K562 (cell line): Measurements from ENCODE around the gene NDUFS8. TPM values are rescaled to one million over a fixed set of nuclear protein-coding genes. Genes with fewer than 3 reads are reported as not detected.
A peak's percentile ranks its signal among the peaks of the same experiment; 100 is the strongest.

Experiments
- CHCHD3 ChIP-seq: fragments of 250-450 bp; sonication (Bioruptor Pico); IDR thresholded peaks from 2 replicates; pipeline ENCODE4 v2.1.2; 2022; ENCODE audit warnings: mild to moderate bottlenecking
- KAT7 ChIP-seq: sonication (generic); formaldehyde crosslinking; IDR thresholded peaks from 2 replicates; pipeline ENCODE4 v1.8.0; 2022; ENCODE audit warnings: missing genetic modification reagents, mild to moderate bottlenecking, borderline replicate concordance
- NFYB ChIP-seq: IDR thresholded peaks from 2 replicates; pipeline ENCODE4 v1.6.1; 2011; ENCODE audit warnings: mild to moderate bottlenecking, moderate library complexity; ENCODE audit not compliant: insufficient read length; ENCODE audit errors: extremely low read depth
- PHB ChIP-seq: fragments of 250-450 bp; sonication (Bioruptor Pico); IDR thresholded peaks from 2 replicates; pipeline ENCODE4 v1.5.0; 2021
- PHTF2 ChIP-seq: fragments of 250-450 bp; sonication (Bioruptor Pico); IDR thresholded peaks from 2 replicates; pipeline ENCODE4 v1.5.0; 2021; ENCODE audit warnings: mild to moderate bottlenecking
- RBM25 ChIP-seq: fragments of 200-400 bp; formaldehyde crosslinking; IDR thresholded peaks from 2 replicates; pipeline ENCODE4 v1.6.1; 2018; ENCODE audit warnings: low read length, low read depth, moderate library complexity; ENCODE audit not compliant: severe bottlenecking
- TCF7L2 ChIP-seq: fragments of 150-350 bp; IDR thresholded peaks from 2 replicates; pipeline ENCODE4 v1.6.1; 2016; ENCODE audit warnings: low read depth, mild to moderate bottlenecking, low read length, moderate library complexity
- TRIM28 ChIP-seq: fragments of 450-650 bp; IDR thresholded peaks from 2 replicates; pipeline ENCODE4 v1.6.1; 2017
- ZEB2 ChIP-seq: fragments of 450-650 bp; IDR thresholded peaks from 2 replicates; pipeline ENCODE4 v1.6.1; 2016
- ZFPM2 ChIP-seq: fragments of 250-450 bp; sonication (Bioruptor Pico); IDR thresholded peaks from 2 replicates; pipeline ENCODE4 v1.5.1; 2022; ENCODE audit warnings: mild to moderate bottlenecking
- ZNF316 ChIP-seq: fragments of 450-650 bp; IDR thresholded peaks from 2 replicates; pipeline ENCODE4 v1.6.1; 2016
- ZNF584 ChIP-seq: fragments of 200-800 bp; sonication (Bioruptor generic); IDR thresholded peaks from 2 replicates; pipeline ENCODE4 v1.6.1; 2016; ENCODE audit warnings: low read depth, mild to moderate bottlenecking, missing genetic modification characterization, missing compliant biosample characterization
- ZNF699 ChIP-seq: fragments of 250-450 bp; sonication (Bioruptor Pico); IDR thresholded peaks from 2 replicates; pipeline ENCODE4 v1.8.0; 2021; ENCODE audit warnings: mild to moderate bottlenecking, moderate library complexity; ENCODE audit not compliant: insufficient replicate concordance
- ZNF77 ChIP-seq: fragments of 250-450 bp; sonication (Bioruptor Pico); IDR thresholded peaks from 2 replicates; pipeline ENCODE4 v1.5.0; 2020
- polyA plus RNA-seq, 8 experiments: library from polyadenylated mRNA; depleted of rRNA in 4 of 8; stranded (reverse) in 5 of 8; unstranded in 3 of 8; fragments of >200 nt; fragmentation: Nextera tagmentation in 2 of 8; fragmentation: Illumina TruSeq in 1 of 8; extraction: Ambion mirVana in 2 of 8; extraction: Trizol in 1 of 8; gene quantifications; 2 replicates each; pipeline versions ENCODE4 v1.2.1 to v1.2.3, GENCODE V29; 2011 to 2014; ENCODE audit warnings: inconsistent platforms in 1 of 8, missing spikeins in 1 of 8
- total RNA-seq, 7 experiments: library from RNA; depleted of rRNA in 6 of 7; stranded (reverse); fragments of >200 nt in 6 of 7; fragmentation: Illumina TruSeq in 2 of 7; extraction: Trizol in 2 of 7; gene quantifications; 2 replicates each; pipeline versions ENCODE4 v1.2.1 to v1.2.3, GENCODE V29; 2011 to 2021; ENCODE audit warnings: low replicate concordance in 1 of 7
- TF ChIP-seq, protein P1 (sequence below): fragments of 250-450 bp; sonication (Bioruptor Pico); IDR thresholded peaks from 2 replicates; pipeline ENCODE4 v1.9.0; 2021; ENCODE audit warnings: mild to moderate bottlenecking, inconsistent platforms
- TF ChIP-seq, protein P2 (sequence below): sonication (generic); formaldehyde crosslinking; IDR thresholded peaks from 2 replicates; pipeline ENCODE4 v1.9.0; 2022; ENCODE audit warnings: mild to moderate bottlenecking, missing genetic modification reagents
- TF ChIP-seq, protein P3 (sequence below), 2 experiments: fragments of 450-650 bp; formaldehyde crosslinking in 1 of 2; IDR thresholded peaks; 2 replicates each; pipeline versions ENCODE4 v1.4.0 to v1.6.1; 2014 to 2020; ENCODE audit warnings: mild to moderate bottlenecking in 2 of 2, borderline replicate concordance in 1 of 2, low read depth in 1 of 2
- TF ChIP-seq, protein P4 (sequence below): fragments of 250-450 bp; sonication (Bioruptor Pico); IDR thresholded peaks from 2 replicates; pipeline ENCODE4 v1.8.0; 2021; ENCODE audit warnings: moderate library complexity, mild to moderate bottlenecking, inconsistent platforms

Gene NDUFS8
- total and polyA plus RNA-seq, 9 of the 15 experiments (the other 6 are each of a cell fraction or from before 2014, with no cell fraction given): 36.5 to 351 (median 101) TPM

DNA sequence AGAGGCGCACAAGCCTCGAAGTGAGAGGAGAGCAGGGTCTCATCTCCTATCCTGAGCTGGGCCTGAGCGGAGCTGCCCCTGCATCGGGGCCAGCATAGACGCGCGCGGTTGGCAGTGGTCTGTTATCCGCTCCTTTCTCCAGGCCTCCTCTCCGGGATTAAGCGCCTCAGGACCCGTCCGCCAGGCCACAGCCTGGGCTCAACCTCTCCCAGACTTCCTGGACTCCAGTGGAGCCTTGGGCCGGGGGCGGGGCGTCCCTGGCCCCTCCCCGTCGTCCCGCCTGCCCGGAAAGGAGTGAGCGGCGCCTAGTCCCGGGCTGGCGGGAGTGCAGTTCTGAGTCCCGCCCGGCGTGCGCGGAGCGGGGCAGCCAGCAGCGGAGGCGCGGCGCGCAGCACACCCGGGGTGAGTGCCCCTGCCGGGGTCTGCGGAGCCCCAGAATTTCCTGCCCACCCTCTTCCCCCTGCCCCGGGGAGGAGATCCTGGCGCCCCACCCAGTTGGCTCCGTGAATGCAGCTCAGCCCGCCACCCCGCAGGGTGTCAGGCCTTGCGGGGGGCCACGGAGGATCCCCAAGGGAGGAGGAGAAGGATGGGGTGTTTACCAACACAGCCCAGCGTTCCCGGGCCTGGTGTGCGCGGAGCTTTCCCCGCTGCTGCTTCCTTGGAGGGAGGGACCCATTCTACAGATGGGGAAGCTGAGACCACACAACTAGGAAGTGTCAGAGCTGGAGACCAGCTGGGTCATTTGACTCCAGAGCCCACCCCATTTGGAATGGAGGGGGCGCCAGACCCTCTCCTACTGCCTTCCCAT, 8.4 kb downstream of the NDUFS8 start, which contains the start of gene TCIRG1 (continued):
- TF ChIP-seq, protein P1, sequence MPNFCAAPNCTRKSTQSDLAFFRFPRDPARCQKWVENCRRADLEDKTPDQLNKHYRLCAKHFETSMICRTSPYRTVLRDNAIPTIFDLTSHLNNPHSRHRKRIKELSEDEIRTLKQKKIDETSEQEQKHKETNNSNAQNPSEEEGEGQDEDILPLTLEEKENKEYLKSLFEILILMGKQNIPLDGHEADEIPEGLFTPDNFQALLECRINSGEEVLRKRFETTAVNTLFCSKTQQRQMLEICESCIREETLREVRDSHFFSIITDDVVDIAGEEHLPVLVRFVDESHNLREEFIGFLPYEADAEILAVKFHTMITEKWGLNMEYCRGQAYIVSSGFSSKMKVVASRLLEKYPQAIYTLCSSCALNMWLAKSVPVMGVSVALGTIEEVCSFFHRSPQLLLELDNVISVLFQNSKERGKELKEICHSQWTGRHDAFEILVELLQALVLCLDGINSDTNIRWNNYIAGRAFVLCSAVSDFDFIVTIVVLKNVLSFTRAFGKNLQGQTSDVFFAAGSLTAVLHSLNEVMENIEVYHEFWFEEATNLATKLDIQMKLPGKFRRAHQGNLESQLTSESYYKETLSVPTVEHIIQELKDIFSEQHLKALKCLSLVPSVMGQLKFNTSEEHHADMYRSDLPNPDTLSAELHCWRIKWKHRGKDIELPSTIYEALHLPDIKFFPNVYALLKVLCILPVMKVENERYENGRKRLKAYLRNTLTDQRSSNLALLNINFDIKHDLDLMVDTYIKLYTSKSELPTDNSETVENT: no peak
- TF ChIP-seq ZFPM2 (CRISPR knock-in tag) (no peak), PHTF2 (CRISPR knock-in tag) (no peak), ZNF584 (CRISPR knock-in tag) (no peak), ZEB2 (no peak), ZNF316 (no peak), TCF7L2 (no peak), ZNF699 (CRISPR knock-in tag) (no peak), RBM25 (peak; percentile 97), TRIM28 (no peak), KAT7 (CRISPR knock-in tag) (peak; percentile 12; the same call in 1 of the 2 replicates), ZNF77 (CRISPR knock-in tag) (no peak), PHB (CRISPR knock-in tag) (no peak), NFYB (no peak), CHCHD3 (CRISPR knock-in tag) (peak; percentile 38; the same call in 1 of the 2 replicates)
- TF ChIP-seq, protein P2, sequence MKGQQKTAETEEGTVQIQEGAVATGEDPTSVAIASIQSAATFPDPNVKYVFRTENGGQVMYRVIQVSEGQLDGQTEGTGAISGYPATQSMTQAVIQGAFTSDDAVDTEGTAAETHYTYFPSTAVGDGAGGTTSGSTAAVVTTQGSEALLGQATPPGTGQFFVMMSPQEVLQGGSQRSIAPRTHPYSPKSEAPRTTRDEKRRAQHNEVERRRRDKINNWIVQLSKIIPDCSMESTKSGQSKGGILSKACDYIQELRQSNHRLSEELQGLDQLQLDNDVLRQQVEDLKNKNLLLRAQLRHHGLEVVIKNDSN (CRISPR knock-in tag): no peak
- TF ChIP-seq, protein P3, sequence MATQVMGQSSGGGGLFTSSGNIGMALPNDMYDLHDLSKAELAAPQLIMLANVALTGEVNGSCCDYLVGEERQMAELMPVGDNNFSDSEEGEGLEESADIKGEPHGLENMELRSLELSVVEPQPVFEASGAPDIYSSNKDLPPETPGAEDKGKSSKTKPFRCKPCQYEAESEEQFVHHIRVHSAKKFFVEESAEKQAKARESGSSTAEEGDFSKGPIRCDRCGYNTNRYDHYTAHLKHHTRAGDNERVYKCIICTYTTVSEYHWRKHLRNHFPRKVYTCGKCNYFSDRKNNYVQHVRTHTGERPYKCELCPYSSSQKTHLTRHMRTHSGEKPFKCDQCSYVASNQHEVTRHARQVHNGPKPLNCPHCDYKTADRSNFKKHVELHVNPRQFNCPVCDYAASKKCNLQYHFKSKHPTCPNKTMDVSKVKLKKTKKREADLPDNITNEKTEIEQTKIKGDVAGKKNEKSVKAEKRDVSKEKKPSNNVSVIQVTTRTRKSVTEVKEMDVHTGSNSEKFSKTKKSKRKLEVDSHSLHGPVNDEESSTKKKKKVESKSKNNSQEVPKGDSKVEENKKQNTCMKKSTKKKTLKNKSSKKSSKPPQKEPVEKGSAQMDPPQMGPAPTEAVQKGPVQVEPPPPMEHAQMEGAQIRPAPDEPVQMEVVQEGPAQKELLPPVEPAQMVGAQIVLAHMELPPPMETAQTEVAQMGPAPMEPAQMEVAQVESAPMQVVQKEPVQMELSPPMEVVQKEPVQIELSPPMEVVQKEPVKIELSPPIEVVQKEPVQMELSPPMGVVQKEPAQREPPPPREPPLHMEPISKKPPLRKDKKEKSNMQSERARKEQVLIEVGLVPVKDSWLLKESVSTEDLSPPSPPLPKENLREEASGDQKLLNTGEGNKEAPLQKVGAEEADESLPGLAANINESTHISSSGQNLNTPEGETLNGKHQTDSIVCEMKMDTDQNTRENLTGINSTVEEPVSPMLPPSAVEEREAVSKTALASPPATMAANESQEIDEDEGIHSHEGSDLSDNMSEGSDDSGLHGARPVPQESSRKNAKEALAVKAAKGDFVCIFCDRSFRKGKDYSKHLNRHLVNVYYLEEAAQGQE (IDR thresholded peaks at IDR 0.05; ENCODE audit: borderline replicate concordance): no peak
- TF ChIP-seq, protein P3 (CRISPR knock-in tag; IDR thresholded peaks at IDR 0.05; ENCODE audit: low read depth): 0 out of 2 replicates have a peak, but pooled peaks have one; percentile 61
- TF ChIP-seq, protein P4, sequence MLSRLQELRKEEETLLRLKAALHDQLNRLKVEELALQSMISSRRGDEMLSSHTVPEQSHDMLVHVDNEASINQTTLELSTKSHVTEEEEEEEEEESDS (CRISPR knock-in tag): no peak
